NCI-H1694 (cell line): ENCODE measurements around the gene MED9.
"Not testable (repeated sequence)": the region's sequence is repeated elsewhere in the genome, so short reads cannot be mapped to it uniquely, and the experiment has no call there.

Source experiments
- DNase-seq: peaks from one replicate; lab custom pipeline; 2025; lab: John Stamatoyannopoulos, UW

Gene MED9

DNA sequence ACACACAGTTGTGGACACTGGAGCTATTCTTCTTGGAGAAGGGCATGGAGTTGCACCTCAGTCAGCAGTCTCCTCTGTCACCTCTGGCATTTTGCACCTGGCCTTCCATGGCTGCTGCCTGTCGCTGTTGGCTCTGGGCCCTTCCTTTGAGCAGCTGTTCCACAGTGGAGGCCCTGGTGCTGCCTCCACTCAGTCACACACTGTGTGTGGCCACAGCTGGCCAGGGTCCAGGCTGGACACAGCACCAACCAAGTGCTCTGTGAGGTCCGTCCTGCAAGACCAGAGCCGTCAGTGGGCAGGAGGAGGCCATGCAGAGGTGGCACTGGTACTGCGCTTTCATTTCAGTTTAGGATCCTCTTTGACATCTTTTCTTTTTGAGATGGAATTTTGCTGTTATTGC lies 21.6 kb upstream of the MED9 start:
- no peak for DNase-seq

- DNase-seq, result no peak
Observed at GRCh38 chr17:17456251-17456650, 20.5 kb upstream of the MED9 start.

DNA sequence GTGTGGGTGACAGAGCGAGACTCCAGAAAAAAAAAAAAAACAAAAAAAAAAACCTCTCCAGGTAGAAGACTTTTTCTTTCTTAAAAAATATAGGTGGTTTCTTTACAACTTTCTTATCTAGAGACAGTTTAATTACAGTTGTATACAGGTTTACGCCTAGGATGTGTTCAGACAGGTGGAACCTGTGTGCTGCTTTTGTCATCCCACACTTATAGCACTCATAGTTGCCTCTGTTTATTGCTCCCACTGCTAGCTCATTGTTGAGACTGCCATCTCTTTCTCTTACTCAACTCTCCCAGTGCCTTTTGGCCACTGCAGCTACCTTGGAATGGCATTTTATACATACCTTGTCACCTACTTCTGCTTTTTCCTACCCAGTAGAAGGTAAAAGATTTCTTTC lies 19.1 kb upstream of the MED9 start:
- no peak for DNase-seq

GRCh38 chr17:17460038-17460437 lies 16.8 kb upstream of the MED9 start:
- no peak for DNase-seq

GRCh38 chr17:17462048-17462824 lies 14.6 kb upstream of the MED9 start:
- DNase-seq, result no peak

DNA sequence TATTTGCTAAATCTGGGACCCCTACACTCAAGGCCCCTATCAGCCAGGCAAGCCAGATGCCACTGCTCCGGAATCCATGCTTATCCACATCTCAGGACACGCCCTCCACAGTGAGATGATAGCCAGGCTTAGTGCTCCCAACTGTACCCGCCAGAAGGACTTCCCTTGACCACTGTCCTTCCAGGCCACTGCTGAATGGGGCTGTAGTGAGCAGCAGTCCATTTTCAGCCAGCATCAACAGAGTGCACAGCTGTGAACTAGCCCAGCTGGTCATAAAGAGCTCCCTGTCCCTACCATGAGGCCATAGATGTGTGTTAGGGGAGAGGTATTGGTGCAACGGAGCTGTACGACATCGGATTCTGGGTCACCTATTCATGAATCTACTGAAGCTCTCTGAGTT lies 13.0 kb upstream of the MED9 start:
- no peak for DNase-seq

- not testable (repeated sequence) for DNase-seq
Observed at GRCh38 chr17:17465878-17466277, 10.9 kb upstream of the MED9 start.

- no peak for DNase-seq
Observed at GRCh38 chr17:17466511-17466910, 10.3 kb upstream of the MED9 start.

DNA sequence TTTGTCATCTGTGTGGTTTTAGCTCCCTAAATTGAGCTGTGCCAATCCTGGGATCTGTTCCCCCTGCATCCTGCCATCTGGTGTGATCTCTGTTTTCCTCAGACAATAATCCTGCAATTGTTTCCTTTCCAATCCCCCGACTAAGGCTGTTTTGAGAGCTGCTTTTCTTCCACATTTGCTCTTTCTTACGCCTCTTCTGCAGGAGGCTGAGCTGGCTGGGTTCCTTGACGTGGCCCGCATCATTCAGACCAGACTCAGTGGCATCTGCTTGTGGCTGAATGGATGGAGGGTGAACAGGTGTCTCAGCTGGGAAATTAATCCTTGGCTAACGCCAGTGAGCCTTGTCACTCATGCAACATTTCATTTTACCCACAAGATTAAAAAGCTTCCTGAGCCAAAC lies 9.8 kb upstream of the MED9 start:
- peak; percentile 49 for DNase-seq

DNA sequence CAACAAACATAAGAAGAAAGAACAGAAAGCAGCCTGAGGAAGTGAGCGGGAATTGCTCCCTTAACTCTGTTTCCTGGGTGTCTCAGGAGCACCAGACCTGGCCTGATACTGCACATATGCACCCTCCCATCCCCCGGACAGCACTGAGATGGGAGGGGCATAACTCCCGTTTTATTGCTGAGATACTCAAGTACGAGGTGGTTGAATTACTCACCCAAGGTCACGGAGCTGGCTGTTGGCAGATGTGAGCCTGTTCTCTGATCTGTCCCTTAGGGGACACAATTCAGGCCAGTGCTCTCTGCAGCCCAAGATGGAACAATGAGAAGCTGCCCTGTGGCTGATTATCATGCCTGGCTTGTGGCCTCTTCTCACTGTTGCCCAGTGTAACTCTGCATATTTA lies 9.1 kb upstream of the MED9 start:
- no peak for DNase-seq

DNA sequence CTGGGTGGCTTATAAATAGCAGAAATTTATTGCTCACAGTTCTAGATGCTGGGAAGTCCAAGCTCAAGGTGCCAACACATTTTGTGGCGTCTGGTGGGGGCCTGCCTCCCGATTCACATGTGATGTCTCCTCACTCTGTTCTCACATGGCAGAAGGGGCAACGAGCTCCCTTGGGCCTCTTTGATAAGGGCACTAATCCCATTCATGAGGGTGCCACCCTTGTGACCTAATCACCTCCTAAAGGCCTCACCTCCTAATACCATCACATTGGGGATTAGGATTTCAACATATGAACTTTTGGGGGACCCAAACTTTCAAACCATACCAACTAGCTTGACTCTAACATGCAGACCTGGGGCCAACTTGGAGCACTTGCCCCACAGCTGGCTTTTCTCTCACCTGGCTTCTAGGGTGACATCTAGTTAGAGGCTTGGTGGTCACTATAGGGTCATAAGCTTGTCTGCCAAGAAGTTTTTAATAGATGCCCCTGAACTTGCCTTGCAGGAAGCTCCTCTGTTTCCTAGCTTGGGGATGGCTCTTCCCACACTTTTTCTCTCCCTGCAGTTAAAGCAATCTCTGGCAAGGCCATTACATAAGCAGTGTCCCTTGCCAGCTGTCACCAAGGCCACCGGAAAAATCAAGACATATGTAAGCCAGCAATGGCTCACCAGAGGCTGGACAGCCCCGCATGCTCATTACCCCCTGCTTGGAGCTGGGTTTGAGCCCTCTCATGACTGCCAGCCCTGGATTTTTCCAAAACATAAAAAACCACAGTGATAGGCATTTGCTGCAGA lies 8.4 kb upstream of the MED9 start:
- no peak for DNase-seq

DNA sequence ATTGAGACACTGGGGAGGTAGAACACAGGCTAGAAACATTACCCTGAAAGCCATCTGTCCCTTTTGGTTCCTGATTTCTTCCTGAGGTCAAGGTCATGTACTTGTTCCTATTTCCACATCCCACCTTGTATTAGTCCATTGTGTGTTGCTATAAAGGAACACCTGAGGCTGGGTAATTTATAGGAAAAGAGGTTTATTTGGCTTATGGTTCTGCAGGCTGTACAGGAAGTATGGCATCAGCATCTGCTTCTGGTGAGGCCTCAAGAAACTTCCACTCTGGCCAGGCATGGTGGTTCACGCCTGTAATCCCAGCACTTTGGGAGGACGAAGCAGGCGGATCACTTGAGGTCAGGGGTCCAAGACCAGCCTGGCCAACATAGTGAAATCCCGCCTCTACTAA lies 7.4 kb upstream of the MED9 start:
- no peak for DNase-seq

- no peak for DNase-seq
Observed at GRCh38 chr17:17469996-17470395, 6.8 kb upstream of the MED9 start.

GRCh38 chr17:17472333-17472920 lies 4.4 kb upstream of the MED9 start:
- no peak for DNase-seq

DNA sequence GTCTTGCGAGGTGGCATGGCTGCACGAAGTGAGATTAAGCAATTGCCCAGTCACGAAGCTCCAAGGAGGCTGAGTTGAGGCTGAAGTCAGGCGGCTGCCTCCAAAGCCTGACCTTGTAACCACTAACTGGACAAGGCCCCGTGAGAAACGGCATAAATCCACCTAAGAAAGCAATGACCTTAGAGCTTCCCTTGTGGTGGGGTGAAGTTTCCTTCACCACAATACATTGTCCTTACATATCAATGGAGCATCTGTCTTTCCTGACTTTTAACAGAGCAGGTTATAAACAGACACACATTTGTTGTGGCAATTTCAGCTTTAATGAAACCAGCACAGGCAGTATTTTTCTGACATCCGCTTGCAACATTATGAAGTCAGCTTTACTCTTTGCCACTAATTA lies 2.5 kb upstream of the MED9 start:
- DNase-seq, result no peak

GRCh38 chr17:17479209-17479608 lies 2.4 kb downstream of the MED9 start:
- DNase-seq, result no peak

DNA sequence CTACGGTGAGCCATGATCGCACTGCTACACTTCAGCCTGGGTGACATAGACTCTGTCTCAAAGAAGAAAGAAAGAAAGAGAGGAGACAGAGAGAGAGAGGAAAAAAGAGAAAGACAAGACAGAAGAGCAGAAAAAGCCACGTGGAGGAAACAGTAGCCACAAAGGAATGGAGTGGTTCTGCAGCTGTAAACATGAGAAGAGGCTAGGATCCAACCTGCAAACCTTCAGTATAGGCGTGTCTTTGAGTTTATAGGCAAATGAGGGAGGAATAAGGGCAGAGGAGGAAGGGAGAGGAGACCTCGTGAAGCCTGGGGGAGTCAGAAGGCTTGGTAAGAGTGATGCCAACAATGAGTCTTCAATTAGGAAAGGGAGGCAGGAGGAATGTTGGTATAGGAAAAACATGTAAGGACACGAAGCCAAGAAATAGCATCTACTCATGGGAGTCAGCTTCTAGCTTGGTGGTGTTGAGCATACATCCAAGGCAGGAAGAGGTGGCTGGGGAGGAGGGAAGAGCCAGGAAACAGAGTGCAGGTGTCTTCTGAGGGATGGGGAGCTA lies 3.9 kb downstream of the MED9 start:
- no peak for DNase-seq

DNA sequence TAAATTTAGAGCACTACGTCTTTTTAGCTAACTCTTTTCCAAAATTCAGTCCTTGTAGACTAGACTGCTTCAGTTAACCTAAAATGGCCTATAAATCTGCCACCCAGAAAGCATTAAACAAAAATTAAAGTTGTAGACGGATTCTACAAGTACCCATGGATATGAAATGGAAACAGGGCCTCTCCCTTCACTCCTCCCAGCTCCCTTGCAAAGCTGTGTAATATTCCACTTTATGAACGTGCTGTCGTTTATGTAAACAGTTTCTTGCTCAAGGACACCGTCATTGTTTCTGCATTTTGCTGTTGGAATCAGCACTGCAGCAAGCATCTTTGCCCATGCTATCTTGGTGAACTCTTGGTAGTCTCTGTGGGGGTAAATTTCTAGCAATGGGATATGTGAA lies 5.1 kb downstream of the MED9 start:
- DNase-seq, result no peak

DNA sequence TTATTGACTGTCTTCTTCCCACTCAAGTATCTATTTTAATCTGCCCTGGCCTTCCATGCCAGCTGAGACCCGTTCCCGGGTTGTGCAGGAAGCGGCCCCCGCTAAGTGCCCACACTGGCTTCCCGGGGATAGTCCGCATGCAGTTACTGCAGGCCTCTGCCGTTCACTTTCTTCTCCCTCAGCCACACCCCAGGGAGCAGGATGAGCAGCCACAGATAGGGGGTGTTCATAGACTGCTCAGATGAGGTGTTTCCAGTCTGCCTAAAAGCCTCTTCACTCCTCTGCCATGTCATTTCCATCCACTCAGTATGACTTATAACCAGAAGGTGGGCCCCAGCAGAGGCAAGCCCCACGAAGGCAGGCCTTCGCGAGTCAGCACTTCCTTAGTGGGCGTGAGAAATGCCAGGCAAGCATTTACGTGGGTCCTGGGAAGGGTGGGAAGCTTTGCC lies 7.7 kb downstream of the MED9 start:
- DNase-seq, result no peak

DNA sequence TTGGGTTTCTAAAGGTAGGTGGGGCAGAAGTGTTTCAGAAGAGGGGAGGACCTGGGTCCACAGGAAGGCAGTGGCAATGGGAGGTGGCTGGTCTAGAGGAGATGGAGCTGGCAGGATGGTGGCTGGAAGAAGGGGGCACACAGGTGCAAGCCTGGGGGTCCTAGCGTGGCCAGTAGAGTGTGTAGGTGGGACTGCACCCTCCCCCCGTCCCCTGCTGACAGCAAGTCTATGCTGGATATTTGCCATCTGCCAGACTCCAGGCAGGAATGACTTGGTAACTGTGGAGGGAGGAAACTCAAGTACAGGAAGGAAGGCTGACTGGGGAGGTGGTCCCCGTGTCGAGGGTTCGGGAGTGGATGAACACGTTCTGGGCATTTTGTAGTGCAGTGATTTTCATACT lies 8.6 kb downstream of the MED9 start:
- no peak for DNase-seq

- not testable (repeated sequence) for DNase-seq
Observed at GRCh38 chr17:17486416-17486815, 9.6 kb downstream of the MED9 start.

DNA sequence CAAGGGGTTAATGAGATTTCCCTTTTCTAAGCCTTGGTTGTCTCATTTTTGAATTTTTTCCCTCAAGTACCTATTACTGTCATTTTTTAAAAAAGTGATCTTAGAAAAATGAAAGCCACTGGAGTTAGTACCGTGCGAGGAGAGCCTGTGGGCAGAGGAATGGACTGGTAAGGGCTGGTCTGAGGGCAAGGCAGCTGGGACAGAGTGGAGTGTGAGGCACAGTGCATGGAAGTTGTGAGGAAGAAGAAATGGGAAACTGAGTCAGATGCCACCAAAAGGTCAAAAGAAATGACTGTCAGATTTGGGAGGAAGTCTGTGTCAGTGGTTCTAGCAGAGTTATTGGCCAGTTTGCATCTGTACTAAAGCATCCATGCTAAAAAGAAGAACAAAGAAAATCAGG lies 11.2 kb downstream of the MED9 start:
- DNase-seq, result no peak

- no peak for DNase-seq
Observed at GRCh38 chr17:17491031-17491471, 14.3 kb downstream of the MED9 start.
